Urinary bladder (tissue), 4 donors: Measurements from ENCODE around the gene S100A2. TPM values are rescaled to one million over a fixed set of nuclear protein-coding genes. Genes with fewer than 3 reads are reported as not detected.

ENCODE experiments used
- DNase-seq: peaks from one replicate; pipeline ENCODE4 v3.0.0-alpha.2; 2015; ENCODE audit errors: extremely low spot score
- H3K27ac ChIP-seq: one replicate; pipeline ENCODE4 v1.5.1; 2013; ENCODE audit warnings: low read depth, mild to moderate bottlenecking, moderate library complexity
- H3K36me3 ChIP-seq: one replicate; pipeline ENCODE4 v1.6.1; 2013; ENCODE audit warnings: mild to moderate bottlenecking, moderate library complexity; ENCODE audit not compliant: insufficient read depth
- H3K4me1 ChIP-seq: one replicate; pipeline ENCODE4 v1.6.1; 2013; ENCODE audit warnings: mild to moderate bottlenecking, moderate library complexity; ENCODE audit not compliant: insufficient read depth
- H3K4me3 ChIP-seq: one replicate; pipeline ENCODE4 v1.5.1; 2013; ENCODE audit warnings: low read depth, low read length
- WGBS: extraction: QIAGEN DNeasy Blood & Tissue Kit; methylation state at CpG from one replicate; pipeline ENCODE4 v1.1.7; 2013; 5-methylcytosine and 5-hydroxymethylcytosine counted together
- polyA plus RNA-seq: library from polyadenylated mRNA; stranded (reverse); fragments of 200-250 nt; gene quantifications from one replicate; pipeline ENCODE4 v1.2.3, GENCODE V29; 2013
- total RNA-seq: library from RNA; depleted of rRNA; stranded (reverse); fragments of >200 nt; gene quantifications from one replicate; pipeline ENCODE4 v1.2.3, GENCODE V29; 2014
- donor health status: healthy with polysubstance abuse.
- donor health status: healthy.

The S100A2 gene
- total and polyA plus RNA-seq, 2 donors: 26.2 to 91.2 TPM

DNA sequence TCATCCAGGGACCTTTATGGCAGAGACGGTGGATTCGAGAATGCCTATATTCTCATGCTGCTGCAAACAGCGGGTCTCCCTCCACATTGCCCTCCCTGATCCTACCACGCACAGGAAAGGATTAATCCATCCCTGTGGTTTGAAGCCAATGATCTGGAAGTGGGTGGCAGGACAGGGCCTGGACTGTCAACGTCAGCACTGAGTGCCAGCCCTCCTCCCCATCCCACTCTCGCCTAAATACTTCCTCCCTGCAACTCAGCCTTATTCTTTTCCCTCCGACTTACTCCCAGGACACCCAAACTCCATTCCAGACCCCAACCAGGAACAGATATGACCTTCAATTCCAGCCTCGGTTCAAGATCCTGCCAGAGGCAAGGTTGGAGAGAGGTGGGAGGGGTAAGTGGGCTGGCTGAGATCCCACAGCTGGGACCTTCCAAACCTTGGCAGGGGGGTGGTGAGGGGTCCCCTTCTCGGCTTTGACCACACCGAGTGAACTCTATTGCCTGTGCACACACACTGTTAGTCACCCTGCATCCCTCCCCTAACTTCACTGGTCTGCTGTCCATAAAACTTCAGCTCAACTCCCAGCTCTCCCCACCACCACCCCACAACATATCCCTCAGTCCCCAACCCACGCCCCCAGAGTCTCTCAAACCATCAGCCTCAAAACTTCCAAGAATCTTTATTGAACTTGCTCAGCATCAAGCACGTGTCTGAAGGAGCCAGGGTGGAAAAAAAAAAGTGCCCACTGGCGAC lies 22.5 kb downstream of the S100A2 start:
- no peak for DNase-seq
- 69% methylated on average over 13 of the region's 13 CpGs for WGBS
- peaks cover 2% of the 10 kb centered on the region for H3K4me1 ChIP-seq
- no peak overlapping the region for H3K27ac ChIP-seq
- H3K36me3 ChIP-seq: no peaks in the 10 kb centered on the region
- no peak overlapping the region for H3K4me3 ChIP-seq

DNA sequence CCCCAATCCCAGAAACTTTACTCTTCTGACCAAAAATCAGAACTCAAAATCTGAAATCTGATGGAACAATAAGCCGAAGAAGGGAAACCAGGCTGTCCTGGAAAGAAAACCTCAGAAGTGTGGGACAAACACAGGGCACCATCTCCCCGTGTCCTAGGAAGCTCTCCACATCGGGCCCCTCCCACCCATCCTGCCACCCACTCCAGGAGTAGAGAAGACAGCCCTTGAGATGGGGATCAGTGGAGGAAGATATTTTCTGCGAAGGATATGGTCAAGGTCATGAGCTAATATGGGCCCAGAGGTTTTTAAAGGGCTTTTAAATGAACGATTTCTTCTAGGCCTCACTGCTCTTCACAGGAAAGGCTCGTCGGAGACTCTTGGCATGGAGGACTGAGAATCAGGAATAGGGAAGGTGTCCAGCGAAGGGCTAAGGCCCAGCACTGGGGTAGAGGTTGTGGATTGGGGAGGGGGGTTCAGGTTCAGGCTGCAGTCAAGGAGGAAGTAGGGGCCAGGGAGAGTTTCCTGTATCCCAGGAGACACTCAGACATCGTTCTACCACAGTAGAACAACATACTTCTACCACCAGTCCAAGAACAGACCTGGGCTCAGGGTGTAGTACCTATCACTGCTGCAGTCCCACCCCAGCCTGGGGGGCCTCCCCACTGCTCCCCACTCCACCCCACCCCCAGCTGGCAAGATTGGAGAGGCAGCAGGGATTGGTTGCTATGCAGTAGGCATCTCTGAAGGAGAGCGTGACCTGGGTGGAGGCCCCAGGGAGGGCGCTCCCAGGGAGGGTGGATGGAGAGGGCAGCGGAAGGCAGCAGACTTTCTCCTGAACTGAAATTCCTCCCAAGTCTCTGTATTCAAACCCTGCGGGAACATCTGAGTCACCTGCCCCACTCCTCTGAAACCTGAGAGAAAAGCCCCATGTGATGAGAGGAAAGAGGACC lies 23.7 kb downstream of the S100A2 start:
- Histone ChIP-seq H3K36me3 (no peaks in the 10 kb centered on the region), H3K4me3 (no peak overlapping the region), H3K4me1 (peaks cover 2% of the 10 kb centered on the region), H3K27ac (no peak overlapping the region)
- 71% methylated on average over 13 of the region's 13 CpGs for WGBS
- no peak for DNase-seq

GRCh38 chr1:153540394-153541361 lies 25.0 kb downstream of the S100A2 start, which contains the start of gene S100A5:
TSS of gene S100A5 (minus strand) at chr1:153540934. CDS start at chr1:153540191, 743 bp downstream.
- peak within 1 kb of the TSS; percentile 49 for H3K27ac ChIP-seq
- WGBS: 77% methylated on average over 11 of the region's 11 CpGs
- no peak for DNase-seq
- H3K36me3 ChIP-seq: no peaks in the 10 kb centered on the region
- H3K4me3 ChIP-seq: no peak within 1 kb of the TSS
- peaks cover 2% of the 10 kb centered on the region for H3K4me1 ChIP-seq

DNA sequence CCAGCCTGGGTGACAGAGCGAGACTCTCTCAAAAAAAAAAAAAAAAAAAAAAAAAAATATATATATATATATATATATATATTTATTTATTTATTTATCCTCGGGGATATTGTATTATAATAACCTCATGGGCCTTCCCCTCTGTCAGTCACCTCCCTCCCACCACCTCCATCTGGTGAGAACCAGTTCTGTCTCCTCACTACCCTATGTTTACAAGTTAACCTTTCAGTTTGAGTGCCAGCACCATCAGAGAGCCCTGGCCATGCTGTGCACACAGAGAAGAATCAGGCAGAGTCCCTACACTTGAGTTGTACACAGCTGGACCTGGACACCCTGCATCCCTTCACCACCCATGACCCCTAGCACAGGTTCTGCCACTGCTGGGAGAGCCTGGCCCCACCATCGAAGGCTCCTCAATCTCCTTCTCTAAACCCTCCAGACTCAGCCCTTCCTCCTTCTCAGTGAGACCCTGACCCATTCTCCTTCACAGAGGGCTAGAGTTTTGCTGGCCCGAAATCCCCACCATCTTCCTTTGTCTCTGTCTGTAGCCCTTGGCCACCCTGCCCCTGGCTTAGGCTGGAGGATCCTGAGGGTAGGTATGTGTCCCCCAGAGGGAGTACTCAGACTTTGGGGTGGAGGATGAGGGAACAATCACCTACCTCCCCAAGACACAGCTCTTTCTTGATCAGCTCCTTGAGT lies 26.1 kb downstream of the S100A2 start:
- WGBS: 87% methylated on average over 4 of the region's 4 CpGs
- no peaks in the 10 kb centered on the region for H3K36me3 ChIP-seq
- no peak for DNase-seq
- H3K27ac ChIP-seq: no peak overlapping the region
- peaks cover 2% of the 10 kb centered on the region for H3K4me1 ChIP-seq
- H3K4me3 ChIP-seq: no peak overlapping the region

DNA sequence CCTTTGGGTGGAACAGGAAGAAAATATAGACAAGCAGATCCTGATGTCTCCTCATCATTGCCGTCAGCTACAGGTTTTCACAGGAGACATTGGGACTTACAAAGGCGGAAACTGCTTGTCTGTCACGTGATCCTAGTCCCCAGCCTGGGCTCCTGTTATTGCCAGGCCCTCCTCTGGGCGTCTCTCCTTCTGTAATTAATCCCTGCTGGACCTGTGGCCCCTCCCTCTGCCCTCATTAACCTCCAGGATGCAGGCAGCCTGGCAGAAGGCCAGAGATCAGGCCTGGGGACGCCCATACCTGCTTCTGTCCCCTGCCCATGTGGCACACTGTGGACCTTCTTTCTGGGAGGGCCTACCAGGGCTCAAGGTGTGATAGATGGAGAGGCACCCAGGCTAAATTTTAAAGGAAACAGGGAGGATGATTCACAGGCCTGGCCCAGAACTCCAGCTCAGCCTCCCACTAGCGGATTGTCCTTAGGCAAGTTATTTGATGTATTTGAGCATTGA lies 27.3 kb downstream of the S100A2 start:
- no peak for DNase-seq
- 81% methylated on average over 6 of the region's 6 CpGs for WGBS
- H3K4me1 ChIP-seq: peaks cover 2% of the 10 kb centered on the region
- H3K27ac ChIP-seq: no peak overlapping the region
- no peak overlapping the region for H3K4me3 ChIP-seq
- no peaks in the 10 kb centered on the region for H3K36me3 ChIP-seq

DNA sequence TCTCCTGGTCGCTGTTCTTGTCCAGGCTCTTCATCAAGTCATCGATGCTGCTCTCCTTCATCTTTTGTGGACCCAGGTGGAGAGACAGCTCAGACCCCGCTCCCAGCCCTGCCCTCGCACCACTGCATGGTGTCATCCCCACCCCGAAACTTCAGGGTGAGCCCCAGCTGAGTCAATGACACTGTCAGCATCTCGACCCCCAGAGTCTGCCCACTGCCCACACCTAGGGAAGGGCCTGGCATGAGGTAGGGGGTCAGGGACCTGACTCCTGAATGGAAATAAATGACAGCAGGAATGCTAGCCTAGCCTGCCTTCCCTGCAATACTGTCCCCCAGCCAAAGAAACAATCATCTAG lies 28.3 kb downstream of the S100A2 start:
- H3K36me3 ChIP-seq: no peaks in the 10 kb centered on the region
- DNase-seq: no peak

DNA sequence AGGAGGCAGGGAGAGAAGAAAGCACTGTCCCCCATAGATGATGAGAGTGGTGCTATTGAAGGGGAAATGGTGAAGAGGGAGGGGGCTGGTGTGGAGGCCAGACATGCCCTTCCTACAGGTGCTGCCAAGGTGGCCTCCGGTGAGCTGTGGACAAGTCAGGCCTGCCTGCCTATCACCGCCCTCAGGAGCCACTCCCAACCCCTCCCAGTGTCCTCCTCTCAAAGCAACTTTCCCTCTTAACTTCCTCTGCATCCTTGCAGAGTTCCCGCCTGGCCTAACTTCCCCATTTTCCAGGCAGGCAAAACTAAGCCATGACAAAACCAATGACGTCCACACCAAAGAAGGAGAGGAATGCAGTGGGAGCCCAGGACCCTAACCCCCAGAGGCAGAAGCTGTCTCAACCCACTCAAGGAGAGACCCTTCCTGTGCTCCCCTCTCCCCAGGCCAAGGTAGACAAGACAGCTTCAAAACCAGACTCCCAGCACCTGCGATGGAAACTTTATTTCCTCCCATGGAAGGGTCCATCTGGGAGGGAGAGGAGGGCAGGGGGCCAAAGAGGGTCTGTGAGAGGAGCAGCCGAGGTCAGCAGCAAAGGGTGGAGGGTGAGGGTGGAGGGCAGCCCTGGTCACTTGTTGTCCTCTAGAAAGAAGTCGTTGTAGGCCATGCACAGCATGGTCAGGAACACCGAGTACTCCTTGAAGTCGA lies 28.8 kb downstream of the S100A2 start:
- Histone ChIP-seq H3K4me3 (peak overlapping the region; percentile 48), H3K4me1 (peaks cover 2% of the 10 kb centered on the region), H3K27ac (peak overlapping the region; percentile 98), H3K36me3 (no peaks in the 10 kb centered on the region)
- no peak for DNase-seq
- 85% methylated on average over 9 of the region's 9 CpGs for WGBS

More for the DNA sequence above, 28.3 kb downstream of the S100A2 start:
- H3K4me1 ChIP-seq: peaks cover 2% of the 10 kb centered on the region
- WGBS: 98% methylated on average over 6 of the region's 6 CpGs
- H3K27ac ChIP-seq: no peak overlapping the region
- H3K4me3 ChIP-seq: no peak overlapping the region

GRCh38 chr1:153536012-153536670 lies 29.5 kb downstream of the S100A2 start:
- H3K4me1 ChIP-seq: no peaks in the 10 kb centered on the region
- DNase-seq: no peak
- no peaks in the 10 kb centered on the region for H3K36me3 ChIP-seq
- 1% methylated on average over 38 of the region's 38 CpGs for WGBS
- H3K4me3 ChIP-seq: peak overlapping the region; percentile 48
- peak overlapping the region; percentile 98 for H3K27ac ChIP-seq

- H3K27ac ChIP-seq: peak within 1 kb of the TSS; percentile 98
- H3K4me3 ChIP-seq: peak within 1 kb of the TSS; percentile 48
- H3K4me1 ChIP-seq: no peaks in the 10 kb centered on the region
- H3K36me3 ChIP-seq: no peaks in the 10 kb centered on the region
- no peak for DNase-seq
- WGBS: 10% methylated on average over 18 of the region's 18 CpGs
These were observed 30.2 kb downstream of the S100A2 start, which contains the start of gene S100A6 for GRCh38 chr1:153535242-153536011. TSS of gene S100A6 (minus strand) at chr1:153535991. CDS start at chr1:153535339, 652 bp downstream.

DNA sequence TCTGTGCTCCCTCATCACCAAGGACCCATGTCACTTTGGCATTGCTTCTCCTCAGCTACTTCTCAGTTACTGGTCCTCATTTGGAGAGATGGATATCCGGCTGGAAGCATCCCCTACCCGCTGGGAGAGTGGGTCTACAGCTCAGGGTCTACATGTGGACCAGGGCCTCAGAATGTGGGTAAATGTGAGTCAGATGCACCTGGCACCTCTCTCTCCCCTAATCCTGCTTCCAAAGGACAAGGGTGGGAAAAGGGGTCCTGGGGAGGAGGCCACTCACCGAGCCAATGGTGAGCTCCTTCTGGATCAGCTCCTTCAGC lies 30.8 kb downstream of the S100A2 start:
- Histone ChIP-seq H3K27ac (peak overlapping the region; percentile 98), H3K4me1 (no peaks in the 10 kb centered on the region), H3K36me3 (no peaks in the 10 kb centered on the region), H3K4me3 (peak overlapping the region; percentile 48)
- 74% methylated on average over 3 of the region's 3 CpGs for WGBS
- DNase-seq: no peak

GRCh38 chr1:153534226-153534924 lies 31.3 kb downstream of the S100A2 start:
- no peak for DNase-seq
- WGBS: 64% methylated on average over 7 of the region's 7 CpGs

More at GRCh38 chr1:153534226-153534924, 31.3 kb downstream of the S100A2 start:
- Histone ChIP-seq H3K4me3 (peak overlapping the region; percentile 48), H3K27ac (peak overlapping the region; percentile 98), H3K36me3 (no peaks in the 10 kb centered on the region), H3K4me1 (no peaks in the 10 kb centered on the region)
